GM18499 (cell line): Measurements from ENCODE around the gene CASP10.

ENCODE experiments used
- ATAC-seq: cut with Tn5 transposase; IDR thresholded peaks from one replicate; pipeline ENCODE4 v1.9.1; 2021; ENCODE audit warnings: moderate number of reproducible peaks; ENCODE audit not compliant: insufficient read depth, unreplicated experiment

The CASP10 gene

GRCh38 chr2:201195331-201195730, 12.4 kb downstream of the CASP10 start:
- no peak for ATAC-seq

DNA sequence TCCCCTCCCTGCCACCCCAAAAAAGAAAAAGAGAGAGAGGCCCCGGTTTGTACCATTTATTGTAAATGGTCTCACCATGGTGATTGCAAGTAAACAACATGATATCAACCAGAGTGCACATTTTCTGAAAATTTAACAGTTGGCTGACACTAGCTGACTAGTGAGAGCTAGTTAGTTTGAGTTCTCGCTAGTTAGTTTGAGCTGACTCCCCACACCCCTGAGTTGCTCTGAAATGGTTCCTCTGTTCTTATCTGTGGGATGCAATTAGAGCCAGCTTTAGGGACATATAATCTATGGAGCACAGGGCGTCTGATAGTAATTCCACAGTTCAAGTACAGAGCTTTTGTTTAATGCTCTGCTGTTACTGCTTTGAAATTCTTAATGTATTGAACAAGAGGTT, 13.1 kb downstream of the CASP10 start:
- no peak for ATAC-seq

GRCh38 chr2:201196803-201197202, 13.9 kb downstream of the CASP10 start:
- no peak for ATAC-seq

GRCh38 chr2:201197781-201198180, 14.8 kb downstream of the CASP10 start:
- ATAC-seq: no peak

GRCh38 chr2:201199847-201200246, 16.9 kb downstream of the CASP10 start:
- ATAC-seq: no peak

GRCh38 chr2:201200345-201200744, 17.4 kb downstream of the CASP10 start:
- ATAC-seq: no peak

GRCh38 chr2:201201371-201201770, 18.4 kb downstream of the CASP10 start:
- ATAC-seq: no peak

DNA sequence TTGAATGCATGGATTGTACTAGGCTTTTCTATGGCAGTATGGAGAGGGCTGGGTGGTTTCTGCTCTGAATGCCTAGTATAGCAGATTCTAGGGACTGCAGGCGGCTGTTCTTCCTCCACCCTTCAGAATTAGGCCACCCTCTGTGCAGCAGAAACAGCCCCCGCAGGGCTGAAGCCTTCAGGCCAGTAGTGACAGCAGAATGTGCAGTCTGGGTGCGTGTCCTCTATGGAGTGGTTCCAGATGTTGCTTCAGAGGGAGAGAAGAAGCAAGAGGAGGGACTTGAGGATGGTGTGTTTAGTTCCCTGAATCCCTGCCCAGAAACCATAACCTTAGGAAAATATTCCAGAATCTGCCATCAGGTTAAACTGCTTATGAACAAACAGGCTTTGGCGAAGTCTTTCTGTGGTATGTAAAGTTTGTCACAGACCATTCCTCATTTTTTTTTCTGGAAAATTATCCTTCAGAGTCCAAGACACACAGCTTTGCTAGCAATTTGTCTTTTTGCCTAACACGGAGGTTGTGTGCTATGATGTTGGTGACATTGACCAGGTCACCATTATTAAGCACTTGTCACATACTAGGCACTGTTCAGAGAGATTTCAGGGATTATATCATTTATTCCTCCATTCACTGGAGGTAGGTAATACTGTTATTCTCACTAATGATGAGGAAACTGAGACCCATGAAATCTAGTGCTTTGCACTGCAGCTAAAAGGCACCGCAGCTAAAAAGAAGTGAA, 21.1 kb downstream of the CASP10 start:
- no peak for ATAC-seq

DNA sequence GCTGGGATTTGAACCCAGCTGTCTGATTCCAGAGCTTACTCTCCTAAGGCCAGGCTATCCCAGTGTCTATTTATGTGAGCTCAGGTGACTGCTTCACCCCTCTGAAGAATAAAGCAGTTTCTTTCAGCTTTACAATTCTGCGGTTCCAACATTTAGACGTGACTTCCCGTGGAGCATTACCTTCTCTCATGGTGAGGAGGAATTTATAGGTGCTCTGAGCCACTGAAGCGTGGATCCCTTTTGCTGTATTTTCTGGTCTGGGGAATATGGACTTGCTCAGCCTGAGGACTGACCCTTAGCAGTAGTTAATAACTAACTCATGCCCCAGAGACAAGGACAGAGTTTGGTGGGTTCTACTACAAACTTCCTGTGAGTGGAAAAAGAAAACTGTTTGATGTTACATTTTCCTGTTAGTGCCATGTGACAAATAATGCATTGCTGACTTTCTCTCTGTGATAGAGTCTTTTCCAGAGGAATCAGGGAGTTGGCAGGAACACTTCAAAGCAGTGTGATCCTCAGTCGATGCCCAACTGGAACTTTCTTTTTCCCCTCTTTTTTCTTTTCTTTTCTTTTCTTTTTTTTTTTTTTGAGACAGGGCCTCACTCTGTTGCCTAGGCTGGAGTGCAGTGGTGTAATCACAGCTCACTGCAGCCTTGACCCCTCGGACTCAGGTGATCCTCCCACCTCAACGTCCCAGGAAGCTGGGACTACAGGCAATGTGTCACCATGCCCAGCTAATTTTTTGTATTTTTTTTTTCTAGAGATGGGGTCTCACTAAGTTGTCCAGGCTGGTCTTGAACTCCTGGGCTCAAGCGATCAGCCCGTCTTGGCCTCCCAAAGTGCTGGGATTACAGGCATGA, 21.9 kb downstream of the CASP10 start:
- ATAC-seq: no peak

DNA sequence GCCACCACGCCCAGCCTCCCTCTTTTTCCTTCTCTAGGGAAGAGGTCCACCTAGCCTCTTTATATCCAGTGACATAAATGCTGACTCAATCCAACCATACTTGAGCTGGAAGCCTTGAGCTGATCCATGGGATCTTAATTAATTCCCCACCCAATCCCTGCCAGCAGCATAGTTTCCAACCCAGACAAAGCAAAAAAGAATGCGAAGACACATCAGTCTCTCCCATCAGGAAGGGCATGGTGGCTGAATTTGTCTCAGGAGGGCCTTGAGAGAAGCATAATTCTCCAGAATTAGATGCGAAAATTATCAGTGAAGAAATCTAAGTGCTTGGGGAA, 22.5 kb downstream of the CASP10 start:
- no peak for ATAC-seq

- peak; percentile 82 for ATAC-seq
Measured at GRCh38 chr2:201208563-201209252, 25.8 kb downstream of the CASP10 start.

GRCh38 chr2:201215963-201216362, 33.0 kb downstream of the CASP10 start:
- ATAC-seq: no peak

DNA sequence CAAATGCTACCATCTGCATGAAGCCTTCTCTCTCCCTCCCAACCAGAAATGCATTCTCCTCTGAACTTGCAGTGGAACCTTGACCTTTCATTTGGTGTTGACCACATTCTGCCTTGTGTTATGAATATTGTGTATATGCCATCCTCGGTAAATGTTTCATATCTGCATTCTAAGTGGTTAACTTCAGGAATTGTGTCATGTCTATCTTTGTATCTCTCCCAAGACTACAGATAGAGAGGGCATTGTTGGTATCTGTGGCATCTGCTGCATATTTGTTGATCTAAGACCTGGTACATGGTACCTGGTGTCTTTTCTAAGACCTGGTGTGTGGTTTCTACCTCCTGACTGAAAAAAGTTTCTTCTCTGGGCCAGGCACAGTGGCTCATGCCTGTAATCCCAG, 34.0 kb downstream of the CASP10 start:
- no peak for ATAC-seq

GRCh38 chr2:201218780-201219179, 35.8 kb downstream of the CASP10 start:
- ATAC-seq: no peak

DNA sequence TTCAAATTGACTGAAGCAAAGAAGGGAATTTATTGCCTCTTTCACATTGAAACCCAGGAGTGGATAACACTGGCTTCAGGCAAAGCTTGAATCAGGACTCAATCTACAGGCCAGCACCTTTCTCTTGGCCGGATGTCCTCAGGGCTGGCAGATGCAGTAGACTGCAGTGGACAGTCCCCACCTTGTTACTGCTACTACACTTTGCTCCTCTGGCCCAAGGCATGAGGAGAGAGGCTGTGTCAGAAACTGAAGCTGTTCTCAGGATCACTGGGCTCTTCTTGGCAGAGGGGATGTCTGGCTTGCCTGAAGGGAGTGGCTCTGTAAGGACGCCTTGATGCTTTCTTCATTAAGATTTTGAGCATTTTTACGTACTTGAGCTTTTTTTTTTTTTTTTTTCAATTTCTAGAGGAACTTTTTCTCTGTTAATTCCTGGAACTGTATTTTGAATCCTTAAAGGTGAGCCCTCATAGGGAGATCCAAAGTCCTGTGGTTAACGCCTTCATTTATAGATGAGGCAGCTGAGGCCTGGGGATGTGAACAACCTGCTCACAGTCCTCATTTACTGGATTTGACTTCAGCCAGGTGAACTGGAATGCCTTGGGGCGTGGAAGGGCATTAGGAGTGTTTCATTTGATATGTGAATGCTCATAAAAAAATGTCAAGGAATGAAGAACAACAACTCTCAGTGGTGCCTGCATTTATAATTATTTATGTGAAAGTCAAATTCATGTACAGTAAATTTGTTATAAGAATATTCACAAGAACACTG, 36.6 kb downstream of the CASP10 start:
- no peak for ATAC-seq

DNA sequence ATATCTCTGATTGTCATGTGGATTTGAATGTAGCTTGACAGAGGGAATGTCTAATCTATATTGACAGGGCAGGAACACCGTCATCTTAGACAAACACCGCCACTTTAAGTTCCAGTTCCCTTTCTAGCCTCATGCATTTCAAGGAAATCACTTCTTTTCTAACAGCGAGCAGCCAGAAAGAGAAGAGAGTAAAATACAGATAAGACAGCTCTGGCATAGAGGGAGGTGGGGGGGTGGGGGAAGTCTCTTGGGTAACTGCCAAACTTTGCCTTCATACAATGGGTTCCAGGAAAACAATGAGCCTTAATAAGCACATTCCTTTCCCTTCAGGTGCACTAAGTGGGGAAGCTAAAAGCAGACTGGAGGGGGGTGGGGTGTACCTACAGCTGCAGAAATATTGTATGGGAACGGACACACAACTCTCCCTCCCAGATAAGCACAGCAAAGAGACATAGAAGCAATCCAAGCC, 37.2 kb downstream of the CASP10 start:
- ATAC-seq: no peak

GRCh38 chr2:201223089-201224073, 40.4 kb downstream of the CASP10 start:
- peak; percentile 76 for ATAC-seq

DNA sequence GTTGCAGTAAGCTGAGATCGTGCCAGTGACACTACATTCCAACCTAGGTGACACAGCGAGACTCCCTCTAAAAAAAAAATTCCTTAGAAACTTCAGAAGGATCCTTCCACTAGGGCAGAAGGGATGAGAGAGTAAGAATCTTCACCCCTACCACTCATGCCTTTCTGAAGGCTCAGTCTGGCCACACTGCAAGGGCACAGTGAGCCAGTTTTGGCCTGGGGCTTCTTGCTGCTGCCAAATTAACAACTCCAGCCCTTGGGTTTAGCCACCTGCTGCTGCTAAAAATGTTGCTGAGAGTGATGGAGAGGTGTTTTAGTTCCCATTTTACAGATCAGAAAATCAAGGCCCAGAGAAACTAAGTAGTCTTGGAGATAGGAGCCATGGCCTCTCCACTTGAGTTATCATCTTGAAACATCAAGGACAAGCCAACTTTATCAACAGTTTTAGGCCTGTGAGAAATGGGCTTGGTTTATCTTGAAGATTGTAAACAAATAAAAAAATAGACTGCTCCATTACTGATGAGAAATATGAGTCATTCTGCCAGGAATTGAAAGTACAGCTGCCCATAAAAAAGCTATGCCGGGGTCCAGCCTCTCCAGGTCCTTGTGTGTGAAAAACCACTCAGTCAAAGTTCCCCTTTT, 45.5 kb downstream of the CASP10 start:
- ATAC-seq: no peak

DNA sequence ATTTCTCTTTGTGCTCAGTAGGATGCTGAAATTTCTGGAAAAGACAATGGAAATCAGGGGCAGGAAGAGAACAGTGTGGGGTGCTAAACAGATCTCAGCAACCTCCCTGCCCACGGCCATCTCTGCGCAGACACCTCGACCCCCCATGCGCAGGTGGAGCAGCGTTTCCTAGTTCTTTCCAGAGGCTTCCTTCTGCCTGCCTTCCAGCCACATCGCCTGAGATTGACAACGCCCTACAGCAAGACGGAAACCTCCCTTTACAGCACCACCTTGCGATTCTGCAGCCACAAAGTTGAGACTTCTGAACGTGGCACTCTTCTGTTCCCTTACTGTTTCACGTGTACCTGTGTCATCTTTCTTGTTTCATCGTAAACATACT, 46.0 kb downstream of the CASP10 start:
- ATAC-seq: no peak
